Amniotic stem cell (primary cell): ENCODE results near the gene LYPD1.

Experiments
- DNase-seq: peaks from one replicate; lab custom pipeline; 2025; lab: John Stamatoyannopoulos, UW

Gene LYPD1

GRCh38 chr2:132668189-132668823 lies 1.7 kb downstream of the LYPD1 start:
- DNase-seq = no peak

- DNase-seq = no peak
These were observed 2.3 kb downstream of the LYPD1 start for GRCh38 chr2:132667706-132668105.

DNA sequence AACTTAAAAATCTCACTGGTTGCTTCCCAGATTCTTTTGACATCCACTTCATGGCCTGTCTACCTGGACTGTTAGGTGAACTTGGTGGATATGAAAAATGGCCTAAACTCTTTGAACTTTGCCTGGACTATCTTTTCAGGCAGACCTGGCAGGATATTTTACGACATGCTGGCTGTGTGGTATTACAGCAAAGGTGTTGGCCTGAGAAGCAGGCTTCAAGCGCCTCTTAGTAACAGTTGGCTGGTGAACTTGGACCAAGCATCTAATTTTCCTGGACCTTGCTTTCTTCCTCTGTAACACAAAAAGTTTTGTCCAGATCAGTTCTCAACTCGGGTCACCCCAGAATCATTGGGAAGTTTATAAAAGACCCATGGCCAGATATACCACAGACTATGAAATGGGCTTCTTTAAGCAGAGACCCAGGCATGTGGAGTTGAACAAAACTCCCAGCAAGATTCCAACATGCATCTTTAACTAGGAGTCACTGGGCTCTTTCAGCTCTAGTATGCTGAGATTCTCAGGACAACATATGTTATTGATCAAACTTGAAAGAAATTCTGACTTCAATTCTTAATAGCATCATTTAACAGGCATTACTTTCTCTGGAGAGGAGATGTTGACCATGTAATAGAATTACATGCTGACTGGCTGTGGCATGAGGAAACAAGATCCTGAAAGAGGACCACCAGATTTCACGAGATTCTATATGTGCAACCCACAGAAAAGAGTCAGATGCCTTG lies 4.4 kb downstream of the LYPD1 start:
- DNase-seq = no peak

GRCh38 chr2:132664096-132664495 lies 5.9 kb downstream of the LYPD1 start:
- no peak for DNase-seq

DNA sequence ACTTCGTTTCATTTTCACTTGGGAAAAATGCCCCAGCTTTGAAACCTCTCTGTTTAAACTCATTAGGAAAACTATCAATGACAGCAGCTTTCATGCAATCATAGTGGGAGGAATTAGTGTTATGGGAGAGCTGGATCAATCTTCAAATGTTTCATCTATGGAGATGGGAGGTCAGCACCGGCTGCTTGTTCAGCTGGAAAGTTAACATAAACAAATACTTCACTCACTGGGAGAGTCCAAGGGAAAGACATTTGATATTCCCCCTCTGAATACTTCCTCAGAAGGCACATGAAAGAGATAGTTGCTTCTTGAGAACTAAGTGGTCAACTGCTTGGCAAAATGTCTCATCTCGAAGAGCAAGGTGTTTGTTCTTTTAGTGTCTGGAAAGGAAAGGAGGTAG lies 7.3 kb downstream of the LYPD1 start:
- DNase-seq = no peak

- no peak for DNase-seq
These were observed 10.7 kb downstream of the LYPD1 start for GRCh38 chr2:132659331-132659730.

- DNase-seq = no peak
These were observed 13.6 kb downstream of the LYPD1 start for GRCh38 chr2:132656266-132656975.

DNA sequence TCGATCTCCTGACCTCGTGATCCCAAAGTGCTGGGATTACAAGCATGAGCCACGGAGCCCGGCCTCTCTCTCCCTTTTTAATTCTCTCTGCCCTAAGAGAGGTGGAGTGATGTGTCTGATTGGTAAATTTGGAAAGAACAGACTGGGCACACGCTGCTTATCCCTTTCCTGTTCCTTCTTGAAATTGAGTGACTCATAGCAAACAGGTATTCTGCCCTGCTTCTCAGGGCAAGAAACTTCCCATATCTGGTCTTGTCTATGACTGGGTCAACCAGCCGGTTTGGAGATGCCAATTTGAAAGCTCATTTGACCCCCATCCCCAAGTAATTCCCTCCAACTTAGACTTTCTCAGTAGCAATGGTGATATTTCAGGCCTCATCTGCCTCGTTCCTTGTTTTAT lies 15.0 kb downstream of the LYPD1 start:
- DNase-seq = no peak

GRCh38 chr2:132654335-132654734 lies 15.7 kb downstream of the LYPD1 start:
- DNase-seq = no peak

GRCh38 chr2:132652474-132652873 lies 17.5 kb downstream of the LYPD1 start:
- DNase-seq = no peak

GRCh38 chr2:132651115-132652045 lies 18.6 kb downstream of the LYPD1 start:
- no peak for DNase-seq

DNA sequence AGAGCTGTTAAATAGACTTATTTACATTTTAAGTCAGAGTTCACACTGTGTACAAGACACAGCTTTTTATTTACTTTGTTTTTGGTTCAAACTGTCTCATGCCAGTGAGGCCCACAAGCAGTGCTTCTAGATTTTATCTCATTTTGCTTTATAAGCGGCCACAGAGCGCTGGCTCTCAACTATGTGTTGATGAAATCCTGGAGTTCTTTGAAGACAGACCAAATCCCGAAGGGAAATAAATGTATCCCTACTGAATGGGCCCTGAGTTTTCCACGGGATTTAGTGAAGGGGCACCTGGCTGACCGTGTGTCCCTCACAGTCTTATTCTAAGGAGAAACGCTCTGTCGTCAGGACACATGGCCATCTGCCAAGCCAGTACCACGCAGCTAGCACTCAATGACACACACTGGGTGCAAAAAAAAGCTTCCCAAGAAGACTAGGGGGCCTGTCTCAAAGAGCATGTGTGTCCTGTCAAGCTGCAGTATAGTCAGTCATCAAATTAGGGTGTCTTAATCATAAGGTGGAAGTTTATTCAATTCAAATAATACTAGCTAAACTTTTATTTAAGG lies 23.4 kb downstream of the LYPD1 start:
- no peak for DNase-seq

DNA sequence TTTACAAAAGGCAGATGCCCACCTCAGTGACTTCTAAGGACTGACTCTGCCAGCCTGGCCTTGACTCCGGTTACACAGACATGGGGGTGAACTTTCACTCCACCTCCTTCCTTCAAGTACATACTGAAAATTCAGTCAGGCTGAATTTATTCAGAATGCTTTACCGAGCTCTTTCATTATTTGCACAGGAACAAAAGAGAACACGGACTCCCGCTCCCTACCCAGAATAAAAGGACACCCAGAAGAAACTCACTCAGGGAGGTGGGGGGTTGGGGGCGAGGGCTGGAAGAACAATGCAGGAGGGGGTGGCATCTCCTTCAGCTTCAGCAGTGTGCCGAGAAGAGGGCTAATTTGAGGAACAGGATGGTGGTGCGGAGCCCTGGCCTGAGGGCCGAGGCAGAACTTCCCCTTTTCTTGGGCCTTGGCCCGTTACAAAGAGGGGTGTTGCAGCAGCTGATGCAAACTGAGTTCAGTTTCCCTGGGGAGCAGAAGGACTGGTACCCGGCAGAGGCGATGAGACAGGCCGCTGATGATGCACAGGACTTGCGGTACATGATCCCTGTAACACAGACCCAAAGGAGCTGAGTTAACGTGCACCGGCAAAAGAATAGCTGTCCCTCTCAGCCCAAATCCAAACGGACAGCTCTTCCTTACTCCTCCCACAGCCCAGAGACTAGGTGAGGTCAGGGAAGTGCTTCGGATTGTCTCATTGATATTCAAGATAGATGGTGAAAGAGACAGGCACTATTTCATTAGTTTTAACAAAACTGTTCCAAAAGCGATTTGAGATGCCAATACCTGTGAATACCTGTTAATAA lies 24.1 kb downstream of the LYPD1 start:
- DNase-seq = no peak

DNA sequence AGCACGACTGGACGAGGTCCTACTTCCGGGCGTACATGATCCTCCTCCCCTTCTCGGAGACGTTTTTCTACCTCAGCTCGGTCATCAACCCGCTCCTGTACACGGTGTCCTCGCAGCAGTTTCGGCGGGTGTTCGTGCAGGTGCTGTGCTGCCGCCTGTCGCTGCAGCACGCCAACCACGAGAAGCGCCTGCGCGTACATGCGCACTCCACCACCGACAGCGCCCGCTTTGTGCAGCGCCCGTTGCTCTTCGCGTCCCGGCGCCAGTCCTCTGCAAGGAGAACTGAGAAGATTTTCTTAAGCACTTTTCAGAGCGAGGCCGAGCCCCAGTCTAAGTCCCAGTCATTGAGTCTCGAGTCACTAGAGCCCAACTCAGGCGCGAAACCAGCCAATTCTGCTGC lies 24.8 kb downstream of the LYPD1 start:
- no peak for DNase-seq

DNA sequence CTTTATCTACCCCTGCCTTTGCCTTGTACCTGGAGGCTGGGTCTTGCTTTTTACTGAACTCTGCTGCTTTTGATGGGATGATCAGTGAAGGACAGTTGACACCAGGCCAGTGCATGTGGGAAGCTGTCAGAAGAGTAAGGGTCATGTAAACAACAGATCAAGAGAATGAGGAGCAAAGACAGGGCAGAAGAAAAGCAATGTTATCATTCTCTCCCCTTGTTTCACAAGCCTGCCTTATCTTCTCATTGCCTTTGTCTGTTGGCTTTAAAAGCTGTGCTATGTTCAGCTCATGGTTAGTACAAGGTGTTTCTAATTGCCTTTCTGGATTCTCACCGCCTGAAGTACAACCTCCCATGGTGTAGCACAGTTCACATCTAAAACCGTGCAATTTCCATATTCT lies 27.6 kb downstream of the LYPD1 start:
- DNase-seq = no peak

GRCh38 chr2:132641819-132642218 lies 28.2 kb downstream of the LYPD1 start:
- DNase-seq = no peak

- no peak for DNase-seq
These were observed 29.9 kb downstream of the LYPD1 start for GRCh38 chr2:132640116-132640515.

- no peak for DNase-seq
These were observed 31.5 kb downstream of the LYPD1 start for GRCh38 chr2:132638313-132639040.

DNA sequence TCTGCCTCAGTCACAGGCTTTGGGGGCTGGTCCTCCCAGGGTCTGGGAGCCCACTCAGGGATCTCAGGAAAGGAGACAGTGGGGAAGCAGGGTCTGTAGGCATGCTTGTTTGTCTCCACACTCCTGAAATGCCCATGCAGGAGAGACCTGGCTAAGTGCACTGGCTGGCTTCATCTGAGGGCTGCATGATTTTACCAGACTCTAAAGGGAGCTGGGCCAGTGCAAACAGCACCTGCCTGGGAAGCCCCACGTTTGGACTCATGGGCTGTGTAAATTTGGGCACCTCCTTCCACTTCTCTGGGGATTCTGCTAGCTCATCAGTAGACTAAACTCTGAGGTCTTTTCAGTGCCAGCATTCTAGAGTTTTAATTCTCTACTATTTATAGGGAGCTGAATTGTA lies 33.7 kb downstream of the LYPD1 start:
- DNase-seq = no peak

GRCh38 chr2:132633635-132634034 lies 36.4 kb downstream of the LYPD1 start:
- DNase-seq = no peak
